ENCODE results near the gene GRID1. TPM values are rescaled to one million over a fixed set of nuclear protein-coding genes. Genes with fewer than 3 reads are reported as not detected.

Gene GRID1
- total and polyA plus RNA-seq, 11 donors = 0.69 to 3.4 (median 1.6) TPM

DNA sequence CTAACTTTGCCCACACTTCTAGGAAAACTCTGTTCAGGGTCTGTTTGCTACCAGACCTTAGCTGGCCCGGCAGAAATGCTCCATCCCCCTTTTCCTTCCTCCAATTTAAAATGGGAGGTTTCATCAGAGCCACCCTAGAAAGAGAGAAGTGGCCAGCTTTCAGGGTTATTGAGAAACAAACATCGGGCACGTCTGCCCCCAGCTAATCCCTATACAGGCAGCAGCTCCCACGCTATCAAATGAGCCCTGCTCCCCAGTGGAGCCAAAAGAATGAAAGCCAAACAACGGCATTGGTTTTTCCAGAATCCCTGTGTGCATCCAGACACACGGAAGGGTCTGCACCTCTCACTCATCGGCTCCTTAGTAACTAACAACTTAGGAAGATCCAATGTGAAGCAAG lies 132.5 kb downstream of the GRID1 start:
- Histone ChIP-seq H3K4me1 (peaks cover 0 to 7% (median 0%) of the 10 kb centered on the region in 12 donors), H3K36me3 (no peaks in the 10 kb centered on the region), H3K27ac (no peak overlapping the region), H3K27me3 (peaks cover 0 to 2% (median 0%) of the 10 kb centered on the region in 9 donors), H3K4me3 (no peak overlapping the region), H3K9me3 (no peaks in the 10 kb centered on the region)
- DNase-seq (peak in 1 of 5 donors; percentile 4), ATAC-seq (no peak)
- no peak for TF ChIP-seq POLR2A (IDR thresholded peaks at IDR 0.05)
- TF ChIP-seq, protein P1, sequence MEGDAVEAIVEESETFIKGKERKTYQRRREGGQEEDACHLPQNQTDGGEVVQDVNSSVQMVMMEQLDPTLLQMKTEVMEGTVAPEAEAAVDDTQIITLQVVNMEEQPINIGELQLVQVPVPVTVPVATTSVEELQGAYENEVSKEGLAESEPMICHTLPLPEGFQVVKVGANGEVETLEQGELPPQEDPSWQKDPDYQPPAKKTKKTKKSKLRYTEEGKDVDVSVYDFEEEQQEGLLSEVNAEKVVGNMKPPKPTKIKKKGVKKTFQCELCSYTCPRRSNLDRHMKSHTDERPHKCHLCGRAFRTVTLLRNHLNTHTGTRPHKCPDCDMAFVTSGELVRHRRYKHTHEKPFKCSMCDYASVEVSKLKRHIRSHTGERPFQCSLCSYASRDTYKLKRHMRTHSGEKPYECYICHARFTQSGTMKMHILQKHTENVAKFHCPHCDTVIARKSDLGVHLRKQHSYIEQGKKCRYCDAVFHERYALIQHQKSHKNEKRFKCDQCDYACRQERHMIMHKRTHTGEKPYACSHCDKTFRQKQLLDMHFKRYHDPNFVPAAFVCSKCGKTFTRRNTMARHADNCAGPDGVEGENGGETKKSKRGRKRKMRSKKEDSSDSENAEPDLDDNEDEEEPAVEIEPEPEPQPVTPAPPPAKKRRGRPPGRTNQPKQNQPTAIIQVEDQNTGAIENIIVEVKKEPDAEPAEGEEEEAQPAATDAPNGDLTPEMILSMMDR (IDR thresholded peaks at IDR 0.05) = no peak
- intact Hi-C loops (cut with DNase I) = no loop called here
- WGBS, 4 donors = 54 to 76% (median 58%) methylated on average over 7 of the region's 7 CpGs

DNA sequence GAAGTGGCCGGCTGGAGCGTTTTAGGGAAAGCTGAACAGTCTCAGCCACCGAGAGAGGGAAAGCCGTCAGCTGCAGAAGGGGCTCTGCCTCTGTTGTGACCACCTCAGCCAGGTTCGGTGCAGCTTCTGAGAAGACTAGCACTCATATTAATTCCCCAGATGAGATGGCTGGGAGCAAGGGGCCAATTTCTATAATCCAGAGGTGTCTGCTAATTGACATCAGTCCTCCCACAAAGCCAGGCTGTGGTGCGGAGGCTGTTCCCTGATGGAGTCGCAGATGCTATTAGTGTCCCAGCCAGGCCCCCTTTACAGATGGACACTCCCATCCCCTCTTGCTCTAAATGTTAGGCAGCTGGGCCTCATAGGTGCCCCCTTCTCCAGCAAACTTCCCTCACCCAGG lies 133.5 kb downstream of the GRID1 start:
- WGBS, 4 donors = 76 to 79% (median 78%) methylated on average over 7 of the region's 7 CpGs
- TF ChIP-seq, protein P1 (IDR thresholded peaks at IDR 0.05) = no peak
- no peak for TF ChIP-seq POLR2A (IDR thresholded peaks at IDR 0.05)
- DNase-seq = peak in 2 of 5 donors; percentile 4 to 13
- H3K36me3 ChIP-seq = no peaks in the 10 kb centered on the region
- H3K4me1 ChIP-seq = peaks cover 0 to 7% (median 0%) of the 10 kb centered on the region in 12 donors
- no peaks in the 10 kb centered on the region for H3K9me3 ChIP-seq
- no peak overlapping the region for H3K27ac ChIP-seq
- ATAC-seq = no peak
- H3K27me3 ChIP-seq = peaks cover 0 to 2% (median 0%) of the 10 kb centered on the region in 9 donors
- no peak overlapping the region for H3K4me3 ChIP-seq
- intact Hi-C loops (cut with DNase I) = no loop called here

DNA sequence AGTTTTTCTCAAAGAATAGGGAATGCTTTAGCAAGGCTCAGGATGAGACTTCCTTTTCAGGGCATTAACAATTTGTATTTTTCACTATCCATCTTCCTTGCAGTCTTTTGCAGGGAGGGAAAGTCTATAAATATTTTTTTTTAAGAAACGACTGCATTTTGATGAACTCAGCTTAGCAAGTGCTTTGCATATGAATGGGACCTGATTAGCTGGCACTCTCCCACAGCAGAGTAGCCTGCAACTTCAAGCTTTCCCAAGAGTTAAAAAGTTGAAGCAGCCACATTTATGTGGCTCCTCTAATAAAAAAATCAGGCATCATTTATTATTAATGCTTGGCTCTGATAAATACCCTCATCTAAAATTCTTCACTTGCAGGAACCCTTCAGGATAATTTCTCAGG lies 134.0 kb downstream of the GRID1 start:
- Histone ChIP-seq H3K27ac (no peak overlapping the region), H3K4me1 (peaks cover 0 to 7% (median 0%) of the 10 kb centered on the region in 12 donors), H3K27me3 (peaks cover 0 to 2% (median 0%) of the 10 kb centered on the region in 9 donors), H3K36me3 (no peaks in the 10 kb centered on the region), H3K4me3 (no peak overlapping the region), H3K9me3 (no peaks in the 10 kb centered on the region)
- intact Hi-C loops (cut with DNase I) = no loop called here
- 21 to 38% (median 29%) methylated on average over 1 of the region's 1 CpG for WGBS, 4 donors
- peak in 1 of 5 donors; percentile 1 for DNase-seq
- no peak for TF ChIP-seq POLR2A (IDR thresholded peaks at IDR 0.05)
- TF ChIP-seq, protein P1 (IDR thresholded peaks at IDR 0.05) = no peak
- ATAC-seq = no peak

DNA sequence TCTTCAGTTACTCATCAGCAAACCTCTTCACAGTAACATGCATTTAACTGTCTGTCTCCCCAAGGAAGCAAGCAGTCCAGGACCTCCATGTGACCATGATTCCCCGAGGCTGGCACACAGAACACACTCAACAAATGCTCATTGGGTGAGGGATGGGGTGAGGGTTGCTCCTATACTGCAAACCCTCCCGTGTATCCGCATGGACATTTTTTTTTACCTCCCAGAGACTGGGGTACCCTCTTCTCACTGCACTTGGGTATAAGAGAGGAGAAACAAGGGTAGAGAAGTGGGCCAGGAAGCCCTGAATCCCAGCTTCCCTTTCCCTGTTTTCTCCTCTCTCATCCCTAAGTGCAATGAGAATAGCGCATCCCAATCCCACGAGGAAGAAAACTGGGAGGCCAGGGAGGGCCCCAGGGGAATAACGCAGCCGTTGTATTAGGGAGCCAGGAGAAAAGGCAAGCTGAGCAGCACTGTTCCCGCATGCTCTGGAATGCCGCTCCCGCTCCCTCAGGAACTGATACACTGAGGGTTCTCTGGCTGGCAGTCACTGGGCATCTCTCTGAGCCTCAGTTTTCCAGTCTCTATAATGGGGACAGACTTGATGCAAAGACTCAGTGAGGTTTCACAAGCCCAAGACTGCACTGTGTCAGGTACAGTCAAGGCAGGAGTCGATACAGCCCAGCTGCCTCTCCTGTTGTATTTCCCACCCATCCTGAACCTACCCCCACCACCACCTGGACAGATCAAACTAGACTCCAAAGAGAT lies 134.6 kb downstream of the GRID1 start:
- no peak for TF ChIP-seq POLR2A (IDR thresholded peaks at IDR 0.05)
- TF ChIP-seq, protein P1 (IDR thresholded peaks at IDR 0.05) = no peak
- Histone ChIP-seq H3K36me3 (no peaks in the 10 kb centered on the region), H3K4me3 (no peak overlapping the region), H3K4me1 (peaks cover 0 to 7% (median 0%) of the 10 kb centered on the region in 12 donors), H3K9me3 (no peaks in the 10 kb centered on the region), H3K27ac (no peak overlapping the region), H3K27me3 (peaks cover 0 to 2% (median 0%) of the 10 kb centered on the region in 9 donors)
- intact Hi-C loops (cut with DNase I) = no loop called here
- 69 to 79% (median 76%) methylated on average over 9 to 11 of the region's 11 CpGs for WGBS, 4 donors
- DNase-seq (peak in 1 of 5 donors; percentile 9), ATAC-seq (no peak)
